ENCODE results near the gene AOPEP.
A peak's percentile ranks its signal among the peaks of the same experiment; 100 is the strongest.

Gene AOPEP

DNA sequence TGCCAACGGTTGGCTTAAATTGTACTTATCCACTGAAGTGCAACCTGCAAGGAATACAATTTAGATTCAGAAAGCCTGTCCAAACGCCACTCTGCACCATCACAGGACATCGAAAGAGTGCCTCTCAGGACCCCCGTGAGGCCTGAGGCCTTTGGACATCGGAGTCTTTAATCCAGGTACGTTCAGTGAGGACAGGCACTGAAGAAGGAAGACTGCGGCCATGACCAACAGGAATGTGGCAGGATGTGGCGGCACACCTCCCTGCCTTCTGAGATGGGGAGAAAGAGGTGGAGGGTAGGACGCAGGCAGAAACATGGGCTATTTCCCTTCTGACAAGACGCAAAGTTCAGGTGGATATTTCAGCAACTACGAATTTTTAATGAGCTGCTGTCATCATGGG lies 385.2 kb downstream of the AOPEP start:
- peaks cover 0 to 35% (median 23%) of the 10 kb centered on the region in 4 donors for H3K4me1 ChIP-seq

DNA sequence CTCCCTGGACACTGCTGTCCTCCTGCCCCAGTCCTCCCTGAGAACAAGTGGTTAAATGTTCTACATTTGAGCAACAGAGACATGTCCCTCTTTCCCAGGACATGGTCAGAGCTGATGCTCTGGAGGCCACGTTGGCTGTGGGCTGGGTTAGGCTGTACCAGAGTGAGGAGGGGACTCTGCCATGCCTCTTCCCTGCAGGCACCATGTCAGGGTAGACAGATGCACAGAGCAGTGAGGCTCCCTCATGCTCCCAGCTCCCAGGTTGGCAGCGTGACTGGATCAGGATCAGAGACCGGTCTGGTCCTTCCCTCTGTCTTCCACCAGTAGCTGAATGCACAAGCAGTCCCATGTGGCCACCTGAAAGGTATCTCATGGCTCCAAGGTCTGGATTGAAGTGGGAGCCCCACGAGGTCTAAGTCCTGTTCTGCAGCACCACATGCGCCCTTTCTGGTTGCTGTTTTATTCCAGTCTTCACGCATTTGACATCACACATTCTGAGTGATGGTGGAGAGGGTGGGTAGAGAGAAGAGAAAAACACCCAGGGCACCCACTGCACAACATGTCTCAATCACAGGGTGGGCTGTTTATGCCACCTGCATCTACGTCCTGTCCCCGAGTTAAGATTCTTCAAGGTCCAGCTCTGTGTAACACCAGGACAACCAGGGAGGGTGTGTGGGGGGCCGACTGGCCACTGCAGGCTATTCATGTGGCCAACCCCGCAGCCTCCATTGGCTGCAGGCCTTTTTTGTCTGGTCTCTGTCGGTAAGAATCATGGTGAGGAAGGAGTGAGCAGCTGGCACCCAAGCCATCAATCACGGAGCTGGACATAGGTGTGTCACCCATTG lies 386.2 kb downstream of the AOPEP start:
- TF ChIP-seq, protein P1, sequence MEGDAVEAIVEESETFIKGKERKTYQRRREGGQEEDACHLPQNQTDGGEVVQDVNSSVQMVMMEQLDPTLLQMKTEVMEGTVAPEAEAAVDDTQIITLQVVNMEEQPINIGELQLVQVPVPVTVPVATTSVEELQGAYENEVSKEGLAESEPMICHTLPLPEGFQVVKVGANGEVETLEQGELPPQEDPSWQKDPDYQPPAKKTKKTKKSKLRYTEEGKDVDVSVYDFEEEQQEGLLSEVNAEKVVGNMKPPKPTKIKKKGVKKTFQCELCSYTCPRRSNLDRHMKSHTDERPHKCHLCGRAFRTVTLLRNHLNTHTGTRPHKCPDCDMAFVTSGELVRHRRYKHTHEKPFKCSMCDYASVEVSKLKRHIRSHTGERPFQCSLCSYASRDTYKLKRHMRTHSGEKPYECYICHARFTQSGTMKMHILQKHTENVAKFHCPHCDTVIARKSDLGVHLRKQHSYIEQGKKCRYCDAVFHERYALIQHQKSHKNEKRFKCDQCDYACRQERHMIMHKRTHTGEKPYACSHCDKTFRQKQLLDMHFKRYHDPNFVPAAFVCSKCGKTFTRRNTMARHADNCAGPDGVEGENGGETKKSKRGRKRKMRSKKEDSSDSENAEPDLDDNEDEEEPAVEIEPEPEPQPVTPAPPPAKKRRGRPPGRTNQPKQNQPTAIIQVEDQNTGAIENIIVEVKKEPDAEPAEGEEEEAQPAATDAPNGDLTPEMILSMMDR (IDR thresholded peaks at IDR 0.05) = no peak
- H3K27ac ChIP-seq = no peak overlapping the region

More for the DNA sequence above, 385.2 kb downstream of the AOPEP start:
- intact Hi-C loops (cut with DNase I; ENCODE audit: low total_unique reads) = no loop called here
- TF ChIP-seq, protein P1 (IDR thresholded peaks at IDR 0.05) = no peak
- H3K4me3 ChIP-seq = no peak overlapping the region
- H3K27ac ChIP-seq = no peak overlapping the region
- peaks cover 32 to 61% (median 45%) of the 10 kb centered on the region in 3 donors for H3K36me3 ChIP-seq
- peak; percentile 12 to 53 for DNase-seq
- no peaks in the 10 kb centered on the region for H3K27me3 ChIP-seq
- H3K9me3 ChIP-seq = no peaks in the 10 kb centered on the region

DNA sequence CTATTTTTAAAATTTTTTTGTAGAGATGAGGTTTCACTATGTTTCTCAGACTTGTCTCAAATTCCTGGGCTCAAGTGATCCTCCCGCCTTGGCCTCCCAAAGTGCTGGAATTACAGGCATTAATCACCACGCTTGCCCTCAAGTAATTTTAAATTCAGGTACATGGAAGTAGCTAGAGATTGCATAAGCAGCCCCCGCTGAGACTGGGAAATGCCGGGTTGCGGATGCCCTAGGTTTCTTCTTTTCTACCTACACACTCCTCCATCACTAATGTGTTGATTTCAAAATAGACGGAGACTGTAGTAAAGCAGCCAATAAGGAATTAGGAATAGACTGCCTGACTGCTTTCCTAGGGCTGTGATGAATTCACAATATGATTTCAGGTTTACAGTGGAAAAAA lies 388.6 kb downstream of the AOPEP start:
- H3K4me1 ChIP-seq = peaks cover 0 to 42% (median 19%) of the 10 kb centered on the region in 4 donors
- no peak overlapping the region for H3K27ac ChIP-seq
- no peak overlapping the region for H3K4me3 ChIP-seq
- no peaks in the 10 kb centered on the region for H3K27me3 ChIP-seq
- H3K9me3 ChIP-seq = no peaks in the 10 kb centered on the region
- TF ChIP-seq, protein P1 (IDR thresholded peaks at IDR 0.05) = no peak
- H3K36me3 ChIP-seq = peaks cover 24 to 41% (median 28%) of the 10 kb centered on the region in 3 donors
- intact Hi-C loops (cut with DNase I; ENCODE audit: low total_unique reads) = no loop called here
- DNase-seq = peak in 1 of 2 donors; percentile 28

More for the DNA sequence above, 386.2 kb downstream of the AOPEP start:
- H3K4me3 ChIP-seq = no peak overlapping the region
- H3K4me1 ChIP-seq = peaks cover 0 to 35% (median 20%) of the 10 kb centered on the region in 4 donors
- intact Hi-C loops (cut with DNase I; ENCODE audit: low total_unique reads) = no loop called here
- no peaks in the 10 kb centered on the region for H3K27me3 ChIP-seq
- peak in 1 of 2 donors; percentile 60 for DNase-seq
- H3K9me3 ChIP-seq = no peaks in the 10 kb centered on the region
- H3K36me3 ChIP-seq = peaks cover 32 to 57% (median 42%) of the 10 kb centered on the region in 3 donors

DNA sequence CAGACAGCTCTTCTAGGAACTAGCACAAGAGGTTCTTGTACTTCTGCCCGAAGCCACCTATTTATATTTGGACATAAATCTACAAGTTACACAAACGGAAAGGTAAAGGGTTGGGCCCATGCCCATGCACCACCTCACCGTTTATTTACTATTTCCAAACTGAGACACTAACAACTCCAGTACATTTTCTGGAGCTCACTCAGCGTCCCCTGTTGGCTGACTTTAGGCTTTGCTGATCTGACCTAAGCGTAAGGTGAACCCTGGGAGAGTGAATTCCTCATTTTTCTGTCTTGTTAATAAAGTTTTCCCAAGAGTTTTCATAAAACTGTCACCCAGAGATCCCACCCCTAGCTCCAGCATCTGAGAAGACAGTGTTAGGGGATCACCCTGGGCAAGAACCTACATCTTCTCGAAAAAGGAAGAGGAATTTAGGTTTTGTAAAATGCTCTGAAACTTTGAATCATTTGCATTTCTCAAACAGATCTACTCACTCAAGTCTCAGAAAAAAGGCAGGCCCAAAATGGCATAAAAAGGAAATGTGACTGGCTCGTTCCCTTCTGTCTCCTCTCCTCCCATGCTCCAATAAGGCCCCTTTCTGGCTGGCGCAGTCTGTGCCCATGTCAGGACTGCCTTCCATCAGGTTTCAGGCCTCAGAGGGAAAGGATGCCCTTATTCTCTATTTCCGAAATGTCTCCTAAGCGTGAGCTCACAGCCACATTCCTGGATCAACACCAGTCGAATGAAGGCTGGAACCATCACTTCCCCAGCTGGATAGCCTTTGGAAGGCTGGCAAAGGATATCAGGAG lies 389.7 kb downstream of the AOPEP start:
- Histone ChIP-seq H3K27me3 (no peaks in the 10 kb centered on the region), H3K4me1 (peaks cover 0 to 53% (median 19%) of the 10 kb centered on the region in 4 donors), H3K4me3 (no peak overlapping the region), H3K9me3 (no peaks in the 10 kb centered on the region), H3K27ac (peak overlapping the region; percentile 21 to 31), H3K36me3 (peaks cover 14 to 32% (median 23%) of the 10 kb centered on the region in 3 donors)
- peak in 1 of 2 donors; percentile 51 for DNase-seq
- TF ChIP-seq, protein P1 (IDR thresholded peaks at IDR 0.05) = no peak
- intact Hi-C loops (cut with DNase I; ENCODE audit: low total_unique reads) = no loop called here

DNA sequence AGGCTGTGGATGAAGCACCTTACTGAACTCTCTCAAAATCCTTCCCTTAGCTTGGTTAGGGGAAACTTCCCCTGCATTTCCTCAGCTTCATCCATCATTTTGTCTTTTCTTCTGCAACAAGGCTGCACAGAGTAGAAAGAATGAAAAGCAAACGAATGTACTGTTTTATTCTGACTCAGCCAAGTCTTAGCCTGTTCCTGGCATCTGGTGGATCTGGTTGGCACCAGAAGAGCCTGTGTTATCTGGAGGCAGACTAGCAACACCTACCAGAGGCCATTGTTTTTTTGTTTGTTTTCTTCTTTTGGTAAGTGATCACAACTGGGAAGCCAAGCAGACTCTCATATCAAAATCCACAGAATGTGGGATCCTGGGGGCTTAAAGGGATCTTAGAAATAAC lies 390.3 kb downstream of the AOPEP start:
- peak in 1 of 2 donors; percentile 68 for DNase-seq
- TF ChIP-seq, protein P1 (IDR thresholded peaks at IDR 0.05) = no peak
- Histone ChIP-seq H3K27ac (peak overlapping the region; percentile 21 to 31), H3K27me3 (no peaks in the 10 kb centered on the region), H3K36me3 (peaks cover 8 to 26% (median 17%) of the 10 kb centered on the region in 3 donors), H3K9me3 (no peaks in the 10 kb centered on the region), H3K4me1 (peaks cover 0 to 57% (median 19%) of the 10 kb centered on the region in 4 donors), H3K4me3 (no peak overlapping the region)
- intact Hi-C loops (cut with DNase I; ENCODE audit: low total_unique reads) = no loop called here

Measured in tibial artery (tissue), 4 donors.